OCI-LY7 (cell line): Measurements from ENCODE around the gene ABCC1. TPM values are rescaled to one million over a fixed set of nuclear protein-coding genes. Genes with fewer than 3 reads are reported as not detected.
"Not testable (repeated sequence)": the region's sequence is repeated elsewhere in the genome, so short reads cannot be mapped to it uniquely, and the experiment has no call there.

Experiments
- BruUV-seq: library from RNA; stranded (reverse); fragments of 400-500 nt; replicated peaks from 2 replicates; lab custom pipeline; 2021; lab: Mats Ljungman, UMichigan
- CTCF ChIA-PET: fragments of 300-600 bp; sonication (Branson Sonifier 250); formaldehyde crosslinking; loops from one replicate; lab custom pipeline; 2022; ENCODE audit warnings: antibody characterized with exemption; ENCODE audit not compliant: unreplicated experiment; lab: Charles Lee
- POLR2A ChIA-PET: fragments of 300-600 bp; sonication (Branson Sonifier 250); formaldehyde crosslinking; loops from one replicate; lab custom pipeline; 2022; ENCODE audit warnings: antibody characterized with exemption; lab: Charles Lee
- DNase-seq: peaks from one replicate; pipeline ENCODE4 v3.0.0-alpha.2; 2015; ENCODE audit warnings: low spot score
- H2AFZ ChIP-seq: fragments of 200-600 bp; sonication (generic), shearing (Covaris generic); 2 replicates; pipeline ENCODE4 v1.6.1; 2014; ENCODE audit warnings: mild to moderate bottlenecking, antibody characterized with exemption, low read length, moderate library complexity
- H3K27ac ChIP-seq: fragments of 200-600 bp; sonication (generic); 2 replicates; pipeline ENCODE4 v1.5.1; 2014; ENCODE audit warnings: mixed run types, low read depth, mild to moderate bottlenecking, moderate library complexity, low read length, inconsistent platforms; ENCODE audit not compliant: poor library complexity, severe bottlenecking
- H3K36me3 ChIP-seq: fragments of 200-600 bp; sonication (generic); 2 replicates; pipeline ENCODE4 v1.6.1; 2014; ENCODE audit warnings: mild to moderate bottlenecking, antibody characterized with exemption, low read length, moderate library complexity, mixed read lengths; ENCODE audit not compliant: insufficient read depth
- H3K4me1 ChIP-seq: fragments of 200-600 bp; sonication (generic); 2 replicates; pipeline ENCODE4 v1.5.1; 2014; ENCODE audit warnings: mild to moderate bottlenecking, low read length; ENCODE audit not compliant: insufficient read depth, poor library complexity, severe bottlenecking
- H3K4me2 ChIP-seq: fragments of 200-600 bp; sonication (generic); 2 replicates; pipeline ENCODE4 v1.6.1; 2014; ENCODE audit warnings: mild to moderate bottlenecking, low read length
- H3K4me3 ChIP-seq: fragments of 200-600 bp; sonication (generic); 2 replicates; pipeline ENCODE4 v1.5.1; 2014; ENCODE audit warnings: mild to moderate bottlenecking, low read depth, low read length; ENCODE audit not compliant: poor library complexity, severe bottlenecking
- H3K79me2 ChIP-seq: fragments of 200-600 bp; sonication (generic); 2 replicates; pipeline ENCODE4 v1.6.1; 2016; ENCODE audit warnings: low read depth, mild to moderate bottlenecking, low read length, moderate library complexity, mixed read lengths; ENCODE audit not compliant: insufficient read depth
- H3K9me2 ChIP-seq: fragments of 200-600 bp; sonication (generic); 2 replicates; pipeline ENCODE4 v1.6.1; 2016; ENCODE audit warnings: mild to moderate bottlenecking, low read length, mixed read lengths; ENCODE audit not compliant: insufficient read depth
- H3K9me3 ChIP-seq: fragments of 200-600 bp; sonication (generic); 2 replicates; pipeline ENCODE4 v1.6.1; 2014; ENCODE audit warnings: mild to moderate bottlenecking, mixed run types, low read length, mixed read lengths
- H4K20me1 ChIP-seq: fragments of 200-600 bp; sonication (generic); 2 replicates; pipeline ENCODE4 v1.6.1; 2014; ENCODE audit warnings: mild to moderate bottlenecking, antibody characterized with exemption, low read length, moderate library complexity, mixed read lengths; ENCODE audit not compliant: insufficient read depth
- CTCF ChIP-seq: fragments of 200-600 bp; sonication (generic); conservative IDR thresholded peaks from 2 replicates; pipeline ENCODE4 v1.5.1; 2014; ENCODE audit warnings: mild to moderate bottlenecking, antibody characterized with exemption, low read length, moderate library complexity, mixed read lengths
- EZH2phosphoT487 ChIP-seq: fragments of 200-600 bp; sonication (generic); IDR thresholded peaks from 2 replicates; pipeline ENCODE4 v1.6.1; 2018; ENCODE audit warnings: low read depth, borderline replicate concordance, mild to moderate bottlenecking, mixed run types, antibody characterized with exemption, low read length, moderate library complexity, mixed read lengths
- intact Hi-C: fragments of 100-400 bp; cut with micrococcal nuclease; formaldehyde crosslinking; loops from one replicate; pipeline ENCODE4 v1.10.0; 2022; ENCODE audit not compliant: unreplicated experiment
- total RNA-seq, 2 experiments: library from RNA; depleted of rRNA in 1 of 2; stranded (reverse); fragments of >200 nt in 1 of 2; shearing (Covaris generic) in 1 of 2; gene quantifications; 2 replicates each; pipeline ENCODE4 v1.2.3, GENCODE V29; 2014 to 2022

The ABCC1 gene
- total RNA-seq, 2 experiments from 2014 or later: 39.9 to 71.8 TPM

GRCh38 chr16:15934991-15935390, 14.4 kb upstream of the ABCC1 start:
- no peak for TF ChIP-seq CTCF
- no peak for TF ChIP-seq EZH2phosphoT487
- no peaks in the 10 kb centered on the region for H3K36me3 ChIP-seq
- no peak overlapping the region for H3K4me3 ChIP-seq
- no peak for DNase-seq
- BruUV-seq: no TSS peak
- intact Hi-C loops: loop anchor here (10.0 kb wide), 1 partner anchor 160 kb away; no protein-coding TSS in a partner anchor
- H3K79me2 ChIP-seq: no peaks in the 10 kb centered on the region
- peaks cover 7% of the 10 kb centered on the region for H3K9me3 ChIP-seq
- no peak overlapping the region for H3K27ac ChIP-seq
- H4K20me1 ChIP-seq: no peaks in the 10 kb centered on the region
- H3K4me1 ChIP-seq: peaks cover 1% of the 10 kb centered on the region
- H3K4me2 ChIP-seq: no peak overlapping the region
- no peak overlapping the region for H2AFZ ChIP-seq
- ChIA-PET POLR2A (no interaction called here), CTCF (no interaction called here)
- H3K9me2 ChIP-seq: no peaks in the 10 kb centered on the region

- CTCF ChIA-PET: not testable (repeated sequence)
Measured at GRCh38 chr16:15936809-15937208, 12.6 kb upstream of the ABCC1 start.

GRCh38 chr16:15942931-15943690, 6.3 kb upstream of the ABCC1 start:
- H3K4me1 ChIP-seq: peaks cover 28% of the 10 kb centered on the region
- ChIA-PET POLR2A (interaction anchor here (1.0 kb wide), 1 partner anchor 90 kb away, joined by 3 read pairs; no protein-coding TSS in a partner anchor), CTCF (no interaction called here)
- H3K79me2 ChIP-seq: no peaks in the 10 kb centered on the region
- peak overlapping the region; percentile 75 for H3K4me2 ChIP-seq
- no TSS peak for BruUV-seq
- H3K36me3 ChIP-seq: no peaks in the 10 kb centered on the region
- intact Hi-C loops: loop anchor here (10.0 kb wide), 1 partner anchor 182 kb away; no protein-coding TSS in a partner anchor
- no peaks in the 10 kb centered on the region for H3K9me3 ChIP-seq
- no peaks in the 10 kb centered on the region for H4K20me1 ChIP-seq
- H2AFZ ChIP-seq: peak overlapping the region; percentile 91
- H3K9me2 ChIP-seq: no peaks in the 10 kb centered on the region
- TF ChIP-seq CTCF (no peak), EZH2phosphoT487 (no peak)
- peak; percentile 68 for DNase-seq
- peak overlapping the region; percentile 67 for H3K27ac ChIP-seq
- H3K4me3 ChIP-seq: peak overlapping the region; percentile 43

More at GRCh38 chr16:15936809-15937208, 12.6 kb upstream of the ABCC1 start:
- H3K9me3 ChIP-seq, H3K79me2 ChIP-seq, H3K27ac ChIP-seq, H3K9me2 ChIP-seq, H3K4me1 ChIP-seq, H4K20me1 ChIP-seq, H2AFZ ChIP-seq, H3K4me3 ChIP-seq, BruUV-seq, H3K4me2 ChIP-seq, H3K36me3 ChIP-seq, POLR2A ChIA-PET, DNase-seq: not testable (repeated sequence)
- intact Hi-C loops: loop anchor here (10.0 kb wide), 1 partner anchor 162 kb away; no protein-coding TSS in a partner anchor
